ENCODE data around the gene C1orf159.

DNA sequence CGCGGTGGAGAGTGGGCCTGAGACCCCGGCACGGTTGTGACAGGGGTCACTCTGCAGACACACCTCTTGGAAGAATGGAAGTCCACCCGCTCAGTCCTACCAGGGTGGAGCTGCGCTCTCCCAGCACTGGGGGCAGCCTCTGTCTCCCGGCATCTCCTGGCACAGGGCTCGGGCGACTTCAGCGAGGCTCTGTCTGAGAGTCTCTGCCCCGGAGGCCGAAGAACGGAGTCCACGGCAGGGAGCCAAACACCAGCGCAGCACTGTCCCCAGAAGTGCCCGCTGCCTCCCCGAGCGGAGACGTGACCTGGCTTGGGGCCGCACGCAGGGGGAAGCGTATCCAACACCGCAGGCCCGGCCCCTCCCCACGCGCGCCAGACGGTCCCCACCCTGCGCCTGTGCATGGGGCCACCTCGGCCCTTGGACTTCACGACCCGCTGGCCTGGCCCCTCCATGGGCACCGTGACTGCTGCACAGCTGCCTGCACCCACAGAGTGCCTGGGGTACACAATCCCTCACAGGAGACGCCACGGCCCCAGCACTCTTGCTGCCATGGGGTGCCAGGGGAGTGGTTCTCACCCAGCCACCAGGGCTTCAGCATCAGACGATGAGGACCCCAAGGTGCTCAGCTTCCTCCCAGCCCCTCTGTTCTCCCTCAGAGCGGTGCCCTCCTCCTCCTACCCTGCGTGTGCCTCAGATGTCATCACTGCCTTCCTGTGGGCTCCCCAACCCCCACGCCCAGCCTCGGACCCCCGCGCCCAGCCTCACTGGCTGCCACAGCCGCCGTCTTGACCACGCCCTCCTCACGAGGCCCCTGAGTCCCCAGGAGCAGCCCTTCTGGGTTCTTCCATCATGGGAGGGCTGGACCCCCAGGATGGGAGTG lies 26.8 kb downstream of the C1orf159 start:
- TF ChIP-seq CTCF (IDR thresholded peaks at IDR 0.05; ENCODE audit: poor library complexity, severe bottlenecking), result no peak
- no peak for TF ChIP-seq TAF1 (IDR thresholded peaks at IDR 0.05; ENCODE audit: low read depth)
- TF ChIP-seq POLR2AphosphoS5 (IDR thresholded peaks at IDR 0.05), result no peak
- no peak for TF ChIP-seq EP300 (conservative IDR thresholded peaks at IDR 0.05; ENCODE audit: poor library complexity, severe bottlenecking)
- TF ChIP-seq EZH2 (IDR thresholded peaks at IDR 0.05; ENCODE audit: borderline replicate concordance, insufficient read depth, low read length, poor library complexity, severe bottlenecking), result no peak
- TF ChIP-seq REST (IDR thresholded peaks at IDR 0.05; ENCODE audit: borderline replicate concordance), result no peak
- no peak for TF ChIP-seq RAD21 (conservative IDR thresholded peaks at IDR 0.05)
- TF ChIP-seq MXI1 (conservative IDR thresholded peaks at IDR 0.05; ENCODE audit: poor library complexity, severe bottlenecking), result no peak

Data from neural cell (in vitro differentiated cells).